CD14-positive monocyte (primary cell): Measurements from ENCODE around the gene CDKAL1. TPM values are rescaled to one million over a fixed set of nuclear protein-coding genes. Genes with fewer than 3 reads are reported as not detected.

ENCODE experiments used
- DNase-seq, 3 donors: peaks; one replicate each; pipeline ENCODE4 v3.0.0-alpha.2; 2011 to 2022
- H2AFZ ChIP-seq: 2 replicates; pipeline ENCODE4 v1.6.0; 2012; ENCODE audit warnings: mild to moderate bottlenecking, low read depth, low read length, inconsistent platforms; ENCODE audit not compliant: insufficient read depth, poor library complexity, severe bottlenecking
- H3K27ac ChIP-seq, 2 donors: 1 replicate in 1 of 2; 2 replicates in 1 of 2; pipeline ENCODE4 v1.5.1; 2012 to 2013; ENCODE audit warnings: low read length in 2 of 2, control low read depth in 1 of 2, inconsistent platforms in 1 of 2, low read depth in 1 of 2, mild to moderate bottlenecking in 1 of 2
- H3K27me3 ChIP-seq, 2 donors: one replicate each; pipeline versions ENCODE4 v1.6.0 to v1.6.1; 2011 to 2013; ENCODE audit warnings: low read length in 2 of 2; ENCODE audit not compliant: control insufficient read depth in 2 of 2, insufficient read depth in 2 of 2
- H3K36me3 ChIP-seq, 2 donors: replicated peaks in 1 of 2; 1 replicate in 1 of 2; 2 replicates in 1 of 2; pipeline versions ENCODE4 v1.5.1 to v1.6.1; 2012 to 2013; ENCODE audit warnings: low read length in 2 of 2, control low read depth in 1 of 2, inconsistent platforms in 1 of 2, mild to moderate bottlenecking in 1 of 2; ENCODE audit not compliant: insufficient read depth in 2 of 2, control insufficient read depth in 1 of 2
- H3K4me1 ChIP-seq, 2 donors: 1 replicate in 1 of 2; 2 replicates in 1 of 2; pipeline versions ENCODE4 v1.5.1 to v1.6.1; 2012 to 2013; ENCODE audit warnings: low read length in 2 of 2, control low read depth in 1 of 2, inconsistent platforms in 1 of 2, mild to moderate bottlenecking in 1 of 2, moderate library complexity in 1 of 2; ENCODE audit not compliant: insufficient read depth in 2 of 2, control insufficient read depth in 1 of 2
- H3K4me2 ChIP-seq: replicated peaks from 2 replicates; pipeline ENCODE3; 2012; ENCODE audit warnings: low read length, moderate library complexity, mild to moderate bottlenecking; ENCODE audit not compliant: poor library complexity, severe bottlenecking; ENCODE audit errors: extremely low read depth
- H3K4me3 ChIP-seq, 3 experiments: fragments of 200-600 bp in 1 of 3; sonication (generic) in 1 of 3; replicated peaks in 1 of 3; 1 replicate in 2 of 3; 2 replicates in 1 of 3; pipeline ENCODE4 v1.5.1; 2011 to 2013; ENCODE audit warnings: low read length in 3 of 3, mild to moderate bottlenecking in 3 of 3, control low read depth in 2 of 3, low read depth in 2 of 3, inconsistent platforms in 1 of 3, moderate library complexity in 1 of 3
- H3K79me2 ChIP-seq: 2 replicates; pipeline ENCODE4 v1.6.0; 2012; ENCODE audit warnings: mild to moderate bottlenecking, control low read depth, inconsistent platforms, low read length, moderate library complexity; ENCODE audit not compliant: insufficient read depth
- H3K9ac ChIP-seq: 2 replicates; pipeline ENCODE4 v1.6.0; 2017; ENCODE audit warnings: low read length, mild to moderate bottlenecking; ENCODE audit not compliant: insufficient read depth, poor library complexity, severe bottlenecking
- H3K9me3 ChIP-seq, 2 donors: replicated peaks in 1 of 2; 1 replicate in 1 of 2; 2 replicates in 1 of 2; pipeline versions ENCODE4 v1.5.1 to v1.6.1; 2012 to 2013; ENCODE audit warnings: low read length in 2 of 2, control low read depth in 1 of 2; ENCODE audit not compliant: control insufficient read depth in 1 of 2, insufficient read depth in 1 of 2
- H4K20me1 ChIP-seq: 2 replicates; pipeline ENCODE4 v1.6.0; 2012; ENCODE audit warnings: mild to moderate bottlenecking, low read length, control low read depth, moderate library complexity; ENCODE audit not compliant: insufficient read depth
- H3K27ac Mint-ChIP-seq, 7 donors: one replicate each; pipeline ENCODE4 v1.8.0; 2020; ENCODE audit warnings: mild to moderate bottlenecking in 7 of 7, mixed read lengths in 7 of 7, moderate library complexity in 6 of 7, inconsistent platforms in 2 of 7
- H3K27me3 Mint-ChIP-seq, 3 donors: one replicate each; pipeline ENCODE4 v1.8.0; 2021 to 2022; ENCODE audit warnings: low read depth in 3 of 3, mild to moderate bottlenecking in 3 of 3, mixed read lengths in 3 of 3, moderate library complexity in 3 of 3, inconsistent platforms in 1 of 3
- H3K36me3 Mint-ChIP-seq, 2 donors: one replicate each; pipeline ENCODE4 v1.8.0; 2020; ENCODE audit warnings: mixed read lengths in 2 of 2, inconsistent platforms in 1 of 2, mild to moderate bottlenecking in 1 of 2
- H3K4me1 Mint-ChIP-seq: one replicate; pipeline ENCODE4 v1.8.0; 2020; ENCODE audit warnings: mild to moderate bottlenecking, mixed read lengths
- H3K4me3 Mint-ChIP-seq, 2 donors: one replicate each; pipeline ENCODE4 v1.8.0; 2020; ENCODE audit warnings: mild to moderate bottlenecking in 2 of 2, mixed read lengths in 2 of 2, moderate library complexity in 1 of 2
- H3K9me3 Mint-ChIP-seq, 7 donors: one replicate each; pipeline ENCODE4 v1.8.0; 2020 to 2022; ENCODE audit warnings: mixed read lengths in 7 of 7, mild to moderate bottlenecking in 6 of 7, moderate library complexity in 6 of 7, inconsistent platforms in 2 of 7
- CTCF ChIP-seq: fragments of 200-600 bp; IDR thresholded peaks from one replicate; pipeline ENCODE4 v1.8.0; 2022; ENCODE audit warnings: antibody characterized with exemption, mild to moderate bottlenecking
- WGBS: methylation state at CpG from one replicate; pipeline ENCODE4 v1.1.5; 2013; ENCODE audit warnings: missing lambda C conversion rate; ENCODE audit not compliant: insufficient coverage; 5-methylcytosine and 5-hydroxymethylcytosine counted together
- intact Hi-C, 2 donors: fragments of 100-400 bp; cut with micrococcal nuclease; formaldehyde crosslinking; loops; one replicate each; pipeline versions ENCODE4 v1.15.0 to v1.15.1; 2023
- polyA plus RNA-seq, 3 donors: library from polyadenylated mRNA; depleted of rRNA in 1 of 3; unstranded in 2 of 3; stranded (reverse) in 1 of 3; fragments of 300-500 nt in 2 of 3; fragments of >200 nt in 1 of 3; fragmentation: Illumina TruSeq in 2 of 3; gene quantifications; 1 replicate in 2 of 3; 2 replicates in 1 of 3; pipeline ENCODE4 v1.2.3, GENCODE V29; 2012 to 2021

CDKAL1 gene
- polyA plus RNA-seq, 3 donors, result 3.2 to 12.4 (median 8.3) TPM

GRCh38 chr6:20698675-20699074 is 164.4 kb downstream of the CDKAL1 start:
- H3K27ac ChIP-seq, result no peak overlapping the region
- Mint-ChIP-seq H3K9me3 (peaks cover 0 to 3% (median 0%) of the 10 kb centered on the region in 7 donors), H3K4me1 (peaks cover 3% of the 10 kb centered on the region), H3K4me3 (no peak overlapping the region), H3K27me3 (no peaks in the 10 kb centered on the region), H3K27ac (no peak overlapping the region), H3K36me3 (no peaks in the 10 kb centered on the region)
- no peaks in the 10 kb centered on the region for H4K20me1 ChIP-seq
- no peak overlapping the region for H2AFZ ChIP-seq
- H3K9me3 ChIP-seq, result no peaks in the 10 kb centered on the region
- no peaks in the 10 kb centered on the region for H3K4me1 ChIP-seq
- no peak overlapping the region for H3K9ac ChIP-seq
- H3K36me3 ChIP-seq, result no peaks in the 10 kb centered on the region
- H3K79me2 ChIP-seq, result no peaks in the 10 kb centered on the region
- DNase-seq, result no peak
- no CpG with 5 or more reads among the region's 1 CpG for WGBS
- intact Hi-C loops, result no loop called here
- H3K27me3 ChIP-seq, result no peaks in the 10 kb centered on the region
- H3K4me2 ChIP-seq, result no peak overlapping the region
- no peak overlapping the region for H3K4me3 ChIP-seq
- TF ChIP-seq CTCF, result no peak

- H3K36me3 Mint-ChIP-seq, result no peaks in the 10 kb centered on the region
- WGBS, result no CpG with 5 or more reads among the region's 4 CpGs
- H3K4me3 Mint-ChIP-seq, result no peak overlapping the region
- intact Hi-C loops, result no loop called here
- no peaks in the 10 kb centered on the region for H3K9me3 ChIP-seq
- TF ChIP-seq CTCF, result no peak
- H3K4me2 ChIP-seq, result no peak overlapping the region
- H3K9ac ChIP-seq, result no peak overlapping the region
- no peaks in the 10 kb centered on the region for H3K4me1 ChIP-seq
- H3K4me1 Mint-ChIP-seq, result peaks cover 3% of the 10 kb centered on the region
- H3K36me3 ChIP-seq, result no peaks in the 10 kb centered on the region
- H3K27ac ChIP-seq, result no peak overlapping the region
- no peak overlapping the region for H3K4me3 ChIP-seq
- H3K79me2 ChIP-seq, result no peaks in the 10 kb centered on the region
- H3K27ac Mint-ChIP-seq, result no peak overlapping the region
- H3K9me3 Mint-ChIP-seq, result peaks cover 0 to 3% (median 0%) of the 10 kb centered on the region in 7 donors
- no peaks in the 10 kb centered on the region for H3K27me3 Mint-ChIP-seq
- no peak overlapping the region for H2AFZ ChIP-seq
- H3K27me3 ChIP-seq, result no peaks in the 10 kb centered on the region
- DNase-seq, result no peak
- H4K20me1 ChIP-seq, result no peaks in the 10 kb centered on the region
Observed at GRCh38 chr6:20699402-20699801, 165.1 kb downstream of the CDKAL1 start.
